Kidney glomerular epithelial cell (primary cell): ENCODE data around the gene ALOX5AP.
A peak's percentile ranks its signal among the peaks of the same experiment; 100 is the strongest.

Experiments used
- DNase-seq: peaks from one replicate; lab custom pipeline; 2025; lab: John Stamatoyannopoulos, UW

The ALOX5AP gene

GRCh38 chr13:30759748-30760147 lies 24.4 kb downstream of the ALOX5AP start:
- DNase-seq, result no peak

- no peak for DNase-seq
Measured at GRCh38 chr13:30762643-30763042, 27.3 kb downstream of the ALOX5AP start.

- DNase-seq, result no peak
Measured at GRCh38 chr13:30763786-30764413, 28.6 kb downstream of the ALOX5AP start.

- DNase-seq, result no peak
Measured at GRCh38 chr13:30766231-30766630, 30.9 kb downstream of the ALOX5AP start.

- no peak for DNase-seq
Measured at GRCh38 chr13:30770929-30771328, 35.6 kb downstream of the ALOX5AP start.

GRCh38 chr13:30773561-30773960 lies 38.2 kb downstream of the ALOX5AP start:
- no peak for DNase-seq

GRCh38 chr13:30774214-30774730 lies 38.9 kb downstream of the ALOX5AP start:
- no peak for DNase-seq

- DNase-seq, result no peak
Measured at GRCh38 chr13:30776661-30777060, 41.3 kb downstream of the ALOX5AP start.

GRCh38 chr13:30779016-30779415 lies 43.7 kb downstream of the ALOX5AP start:
- no peak for DNase-seq

- DNase-seq, result no peak
Measured at GRCh38 chr13:30779608-30780007, 44.3 kb downstream of the ALOX5AP start.

- no peak for DNase-seq
Measured at GRCh38 chr13:30780338-30780981, 45.1 kb downstream of the ALOX5AP start.

GRCh38 chr13:30785191-30785850 lies 50.0 kb downstream of the ALOX5AP start:
- DNase-seq, result no peak

GRCh38 chr13:30786648-30787047 lies 51.3 kb downstream of the ALOX5AP start:
- no peak for DNase-seq

GRCh38 chr13:30787738-30788525 lies 52.6 kb downstream of the ALOX5AP start:
- DNase-seq, result no peak

GRCh38 chr13:30789166-30789862 lies 54.0 kb downstream of the ALOX5AP start:
- no peak for DNase-seq

- DNase-seq, result no peak
Measured at GRCh38 chr13:30790592-30790991, 55.2 kb downstream of the ALOX5AP start.

- no peak for DNase-seq
Measured at GRCh38 chr13:30791354-30792001, 56.1 kb downstream of the ALOX5AP start.

GRCh38 chr13:30792285-30793000 lies 57.1 kb downstream of the ALOX5AP start:
- DNase-seq, result peak; percentile 93

GRCh38 chr13:30796132-30796572 lies 60.8 kb downstream of the ALOX5AP start:
- DNase-seq, result peak; percentile 69
